Panc1 (cell line): ENCODE results near the gene LAYN.

Experiments used
- POLR2AphosphoS5 ChIP-seq: IDR thresholded peaks from 2 replicates; pipeline ENCODE4 v1.6.1; 2012; ENCODE audit warnings: mild to moderate bottlenecking, low read depth, low read length, moderate library complexity
- TF ChIP-seq, protein P1 (sequence below): fragments of 450-650 bp; IDR thresholded peaks from 2 replicates; pipeline ENCODE4 v1.5.1; 2017; ENCODE audit warnings: mild to moderate bottlenecking

DNA sequence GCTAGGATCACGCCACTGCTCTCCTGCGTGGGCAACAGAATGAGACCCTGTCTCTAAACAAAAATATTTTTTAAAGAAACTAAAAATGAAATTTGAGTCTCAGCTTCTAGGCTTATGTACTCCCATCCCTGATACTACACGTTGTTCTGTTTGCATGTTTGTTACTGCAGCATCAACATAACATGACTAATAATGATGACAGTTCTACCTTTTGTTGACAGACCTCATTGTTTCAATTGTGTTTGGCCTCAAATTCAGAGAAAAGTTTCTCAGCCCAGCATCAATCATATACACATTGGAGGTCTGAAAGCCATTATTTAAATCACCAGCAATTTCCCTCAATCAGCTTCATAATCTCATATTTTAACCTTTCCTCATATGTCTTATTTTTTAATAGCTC, 20.8 kb downstream of the LAYN start:
- TF ChIP-seq, protein P1, sequence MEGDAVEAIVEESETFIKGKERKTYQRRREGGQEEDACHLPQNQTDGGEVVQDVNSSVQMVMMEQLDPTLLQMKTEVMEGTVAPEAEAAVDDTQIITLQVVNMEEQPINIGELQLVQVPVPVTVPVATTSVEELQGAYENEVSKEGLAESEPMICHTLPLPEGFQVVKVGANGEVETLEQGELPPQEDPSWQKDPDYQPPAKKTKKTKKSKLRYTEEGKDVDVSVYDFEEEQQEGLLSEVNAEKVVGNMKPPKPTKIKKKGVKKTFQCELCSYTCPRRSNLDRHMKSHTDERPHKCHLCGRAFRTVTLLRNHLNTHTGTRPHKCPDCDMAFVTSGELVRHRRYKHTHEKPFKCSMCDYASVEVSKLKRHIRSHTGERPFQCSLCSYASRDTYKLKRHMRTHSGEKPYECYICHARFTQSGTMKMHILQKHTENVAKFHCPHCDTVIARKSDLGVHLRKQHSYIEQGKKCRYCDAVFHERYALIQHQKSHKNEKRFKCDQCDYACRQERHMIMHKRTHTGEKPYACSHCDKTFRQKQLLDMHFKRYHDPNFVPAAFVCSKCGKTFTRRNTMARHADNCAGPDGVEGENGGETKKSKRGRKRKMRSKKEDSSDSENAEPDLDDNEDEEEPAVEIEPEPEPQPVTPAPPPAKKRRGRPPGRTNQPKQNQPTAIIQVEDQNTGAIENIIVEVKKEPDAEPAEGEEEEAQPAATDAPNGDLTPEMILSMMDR: no peak
- no peak for TF ChIP-seq POLR2AphosphoS5
